PC-3 (cell line): ENCODE measurements around the gene ARFGEF2.

Source experiments
- EZH2 ChIP-seq: fragments of 300-600 bp; sonication (generic); IDR thresholded peaks from one replicate; pipeline ENCODE4 v1.6.1; 2017; ENCODE audit warnings: antibody characterized with exemption, mild to moderate bottlenecking, low read length; ENCODE audit not compliant: unreplicated experiment
- EZH2phosphoT487 ChIP-seq: fragments of 300-600 bp; sonication (generic); IDR thresholded peaks from 2 replicates; pipeline ENCODE4 v1.6.1; 2018; ENCODE audit warnings: mild to moderate bottlenecking, antibody characterized with exemption, low read length, borderline replicate concordance
- TF ChIP-seq, protein P1 (sequence below): fragments of 300-600 bp; sonication (generic); conservative IDR thresholded peaks from 2 replicates; pipeline ENCODE4 v1.5.1; 2017; ENCODE audit warnings: antibody characterized with exemption, low read depth, mild to moderate bottlenecking, low read length

- TF ChIP-seq EZH2: no peak
- TF ChIP-seq, protein P1, sequence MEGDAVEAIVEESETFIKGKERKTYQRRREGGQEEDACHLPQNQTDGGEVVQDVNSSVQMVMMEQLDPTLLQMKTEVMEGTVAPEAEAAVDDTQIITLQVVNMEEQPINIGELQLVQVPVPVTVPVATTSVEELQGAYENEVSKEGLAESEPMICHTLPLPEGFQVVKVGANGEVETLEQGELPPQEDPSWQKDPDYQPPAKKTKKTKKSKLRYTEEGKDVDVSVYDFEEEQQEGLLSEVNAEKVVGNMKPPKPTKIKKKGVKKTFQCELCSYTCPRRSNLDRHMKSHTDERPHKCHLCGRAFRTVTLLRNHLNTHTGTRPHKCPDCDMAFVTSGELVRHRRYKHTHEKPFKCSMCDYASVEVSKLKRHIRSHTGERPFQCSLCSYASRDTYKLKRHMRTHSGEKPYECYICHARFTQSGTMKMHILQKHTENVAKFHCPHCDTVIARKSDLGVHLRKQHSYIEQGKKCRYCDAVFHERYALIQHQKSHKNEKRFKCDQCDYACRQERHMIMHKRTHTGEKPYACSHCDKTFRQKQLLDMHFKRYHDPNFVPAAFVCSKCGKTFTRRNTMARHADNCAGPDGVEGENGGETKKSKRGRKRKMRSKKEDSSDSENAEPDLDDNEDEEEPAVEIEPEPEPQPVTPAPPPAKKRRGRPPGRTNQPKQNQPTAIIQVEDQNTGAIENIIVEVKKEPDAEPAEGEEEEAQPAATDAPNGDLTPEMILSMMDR: no peak
- TF ChIP-seq EZH2phosphoT487: no peak
Measured at GRCh38 chr20:48877304-48877703, 44.2 kb upstream of the ARFGEF2 start.
